Spinal cord (tissue), 10 donors: ENCODE results near the gene LTBP1. TPM values are rescaled to one million over a fixed set of nuclear protein-coding genes. Genes with fewer than 3 reads are reported as not detected.

Source experiments
- DNase-seq, 6 donors: peaks; one replicate each; pipeline versions ENCODE4 v3.0.0 to v3.0.0-alpha.2; 2013 to 2015; ENCODE audit warnings: low spot score in 6 of 6, low read depth in 4 of 6
- H3K27ac ChIP-seq: one replicate; pipeline ENCODE4 v1.5.1; 2013; ENCODE audit warnings: low read depth, low read length, control low read depth
- H3K27me3 ChIP-seq: one replicate; pipeline ENCODE4 v1.6.1; 2013; ENCODE audit warnings: low read length; ENCODE audit not compliant: control insufficient read depth, insufficient read depth
- H3K36me3 ChIP-seq: one replicate; pipeline ENCODE4 v1.6.1; 2013; ENCODE audit warnings: low read length; ENCODE audit not compliant: control insufficient read depth, insufficient read depth
- H3K4me1 ChIP-seq: one replicate; pipeline ENCODE4 v1.6.1; 2013; ENCODE audit warnings: low read length; ENCODE audit not compliant: control insufficient read depth, insufficient read depth
- H3K4me3 ChIP-seq: one replicate; pipeline ENCODE4 v1.5.1; 2013; ENCODE audit warnings: low read depth, low read length, control low read depth
- H3K9me3 ChIP-seq: one replicate; pipeline ENCODE4 v1.6.1; 2013; ENCODE audit warnings: low read length; ENCODE audit not compliant: control insufficient read depth, insufficient read depth
- WGBS: methylation state at CpG from one replicate; pipeline ENCODE4 v1.1.5; 2013; ENCODE audit warnings: missing lambda C conversion rate; ENCODE audit not compliant: insufficient coverage; 5-methylcytosine and 5-hydroxymethylcytosine counted together
- polyA plus RNA-seq, 2 donors: library from polyadenylated mRNA; unstranded; fragments of 120-200 nt; gene quantifications; one replicate each; pipeline ENCODE4 v1.2.1, GENCODE V29; 2013; ENCODE audit not compliant: insufficient read length in 2 of 2
- total RNA-seq, 2 donors: library from RNA; depleted of rRNA in 1 of 2; stranded (reverse); fragments of 120-200 nt in 1 of 2; fragments of >200 nt in 1 of 2; gene quantifications; one replicate each; pipeline versions ENCODE4 v1.2.3 to v1.2.4, GENCODE V29; 2013 to 2014
- donor health status: healthy.

The LTBP1 gene
- total and polyA plus RNA-seq, 4 donors: 22.7 to 83.0 (median 51.7) TPM

DNA sequence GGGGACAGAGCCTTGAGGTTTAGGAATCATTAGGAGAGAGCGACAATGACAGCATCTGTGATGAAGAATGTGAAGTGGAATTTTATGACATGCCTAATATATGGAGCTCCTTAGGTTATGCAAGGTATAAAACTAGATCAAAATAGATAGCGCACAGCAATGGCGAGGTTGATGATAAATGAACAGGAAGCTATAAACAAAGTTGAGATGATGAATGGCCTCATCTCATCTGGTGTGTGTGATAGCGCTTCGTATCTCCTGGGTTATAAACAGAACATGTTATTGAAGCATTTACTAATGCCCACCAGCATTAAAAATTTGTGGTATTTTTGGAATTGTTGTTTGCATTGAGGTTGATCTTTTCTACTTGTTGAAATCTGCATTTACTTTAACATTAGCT, 231.5 kb downstream of the LTBP1 start:
- no peaks in the 10 kb centered on the region for H3K36me3 ChIP-seq
- no peaks in the 10 kb centered on the region for H3K4me1 ChIP-seq
- H3K27ac ChIP-seq: no peak overlapping the region
- 94% methylated on average over 3 of the region's 5 CpGs for WGBS
- no peaks in the 10 kb centered on the region for H3K27me3 ChIP-seq
- DNase-seq: no peak
- H3K9me3 ChIP-seq: no peaks in the 10 kb centered on the region
- H3K4me3 ChIP-seq: no peak overlapping the region

DNA sequence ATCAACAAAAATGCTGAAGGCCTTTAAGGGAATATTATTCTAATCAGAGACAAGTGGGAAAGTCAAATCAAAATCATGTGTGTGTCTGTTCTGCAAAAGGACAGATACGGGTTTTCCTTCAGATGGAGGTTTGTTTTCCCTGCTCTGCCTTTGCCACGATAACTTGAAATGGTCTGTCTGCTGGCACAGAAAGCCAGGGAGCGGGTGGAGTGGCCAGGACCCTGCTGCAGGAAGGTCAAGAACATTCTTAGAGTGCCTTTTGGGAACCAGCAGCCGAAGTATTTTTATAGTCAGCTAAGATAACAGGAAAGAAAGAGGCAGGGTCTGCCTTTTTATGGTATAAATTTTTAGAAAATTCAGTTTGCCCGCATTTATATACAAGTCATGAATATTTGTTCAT, 234.2 kb downstream of the LTBP1 start:
- Histone ChIP-seq H3K4me3 (no peak overlapping the region), H3K27me3 (no peaks in the 10 kb centered on the region), H3K4me1 (no peaks in the 10 kb centered on the region), H3K36me3 (no peaks in the 10 kb centered on the region), H3K27ac (no peak overlapping the region), H3K9me3 (no peaks in the 10 kb centered on the region)
- 100% methylated on average over 3 of the region's 5 CpGs for WGBS
- no peak for DNase-seq

DNA sequence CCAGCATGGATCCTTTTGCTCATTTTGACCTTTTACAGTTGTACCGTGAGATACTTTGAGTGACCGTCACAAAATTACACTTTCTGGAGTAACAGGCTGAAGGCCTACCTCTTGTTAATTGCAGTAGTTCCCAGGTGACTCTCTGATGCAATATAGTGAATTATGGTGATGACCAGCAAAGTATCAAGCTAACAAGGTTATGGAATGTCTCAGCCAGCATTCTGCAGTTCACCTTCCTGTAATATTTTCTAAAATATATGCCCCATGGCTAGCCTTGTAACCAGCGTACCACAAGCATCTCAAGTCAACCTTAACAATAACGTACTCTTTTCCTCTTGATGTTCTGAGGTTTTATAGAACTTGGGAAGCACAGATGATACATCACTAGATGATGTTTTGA, 234.7 kb downstream of the LTBP1 start:
- DNase-seq: no peak
- no peaks in the 10 kb centered on the region for H3K4me1 ChIP-seq
- no peaks in the 10 kb centered on the region for H3K27me3 ChIP-seq
- 100% methylated on average over 2 of the region's 4 CpGs for WGBS
- no peak overlapping the region for H3K27ac ChIP-seq
- H3K4me3 ChIP-seq: no peak overlapping the region
- no peaks in the 10 kb centered on the region for H3K9me3 ChIP-seq
- no peaks in the 10 kb centered on the region for H3K36me3 ChIP-seq

DNA sequence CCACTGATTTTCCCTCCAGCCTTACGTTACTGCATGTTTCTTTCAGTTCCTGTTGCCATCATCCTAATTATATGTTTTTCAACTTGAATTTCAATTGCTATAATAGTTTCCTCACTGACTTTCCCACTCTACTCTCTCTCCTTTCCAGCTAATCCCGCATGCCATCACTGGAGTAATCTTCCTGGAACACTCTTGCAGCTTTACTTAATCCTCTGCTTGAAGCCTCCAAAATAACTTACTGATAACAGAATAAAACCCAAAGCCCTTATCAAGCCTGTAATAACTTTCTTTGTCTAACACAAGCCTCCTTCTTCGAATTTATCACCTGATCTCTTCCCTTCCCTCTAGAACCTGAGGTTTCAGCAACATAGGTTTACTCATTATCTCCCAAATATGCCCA, 237.3 kb downstream of the LTBP1 start:
- H3K27ac ChIP-seq: no peak overlapping the region
- no peaks in the 10 kb centered on the region for H3K9me3 ChIP-seq
- no peaks in the 10 kb centered on the region for H3K27me3 ChIP-seq
- WGBS: 93% methylated on average over 3 of the region's 3 CpGs
- no peak for DNase-seq
- H3K4me3 ChIP-seq: no peak overlapping the region
- H3K4me1 ChIP-seq: no peaks in the 10 kb centered on the region
- H3K36me3 ChIP-seq: no peaks in the 10 kb centered on the region

DNA sequence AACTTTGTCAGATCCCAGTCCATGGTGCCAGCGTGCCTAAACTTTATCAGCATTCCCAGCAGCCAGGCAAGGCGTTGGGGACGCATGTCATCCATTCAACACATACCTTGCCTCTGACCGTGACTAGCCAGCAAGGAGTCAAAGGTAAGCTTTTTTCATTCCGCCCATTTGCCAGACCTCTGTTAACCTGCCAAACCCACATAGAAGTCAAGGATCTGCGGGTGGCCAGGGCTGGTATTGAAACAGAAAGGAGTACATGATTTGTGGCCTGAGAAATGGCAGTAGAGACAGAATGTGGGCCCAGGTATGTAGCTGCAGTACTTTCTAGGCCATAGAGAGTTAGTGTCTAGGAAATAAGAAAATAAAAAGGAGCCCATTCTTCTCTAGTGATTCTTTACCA, 240.2 kb downstream of the LTBP1 start:
- Histone ChIP-seq H3K27me3 (no peaks in the 10 kb centered on the region), H3K9me3 (no peaks in the 10 kb centered on the region), H3K4me3 (no peak overlapping the region), H3K4me1 (no peaks in the 10 kb centered on the region), H3K27ac (no peak overlapping the region), H3K36me3 (no peaks in the 10 kb centered on the region)
- no peak for DNase-seq
- 93% methylated on average over 4 of the region's 6 CpGs for WGBS

DNA sequence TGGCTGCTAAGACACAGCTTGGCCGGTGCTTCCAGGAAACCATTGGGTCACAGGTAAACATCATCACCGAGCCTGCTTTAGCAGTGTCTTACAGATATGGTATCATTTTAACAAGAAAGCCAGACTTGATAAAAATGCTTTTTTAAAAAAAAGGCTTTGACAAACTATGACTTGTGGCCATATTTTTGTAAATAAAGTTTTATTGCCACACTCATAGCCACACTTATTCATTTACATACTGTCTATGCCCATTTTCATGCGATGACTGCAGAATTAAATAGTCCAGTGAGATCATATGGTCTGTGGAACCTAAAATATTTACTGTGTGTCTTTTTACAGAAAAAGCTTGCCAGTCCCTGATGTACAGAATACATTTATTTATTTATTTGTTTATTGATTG, 242.0 kb downstream of the LTBP1 start:
- no peaks in the 10 kb centered on the region for H3K36me3 ChIP-seq

DNA sequence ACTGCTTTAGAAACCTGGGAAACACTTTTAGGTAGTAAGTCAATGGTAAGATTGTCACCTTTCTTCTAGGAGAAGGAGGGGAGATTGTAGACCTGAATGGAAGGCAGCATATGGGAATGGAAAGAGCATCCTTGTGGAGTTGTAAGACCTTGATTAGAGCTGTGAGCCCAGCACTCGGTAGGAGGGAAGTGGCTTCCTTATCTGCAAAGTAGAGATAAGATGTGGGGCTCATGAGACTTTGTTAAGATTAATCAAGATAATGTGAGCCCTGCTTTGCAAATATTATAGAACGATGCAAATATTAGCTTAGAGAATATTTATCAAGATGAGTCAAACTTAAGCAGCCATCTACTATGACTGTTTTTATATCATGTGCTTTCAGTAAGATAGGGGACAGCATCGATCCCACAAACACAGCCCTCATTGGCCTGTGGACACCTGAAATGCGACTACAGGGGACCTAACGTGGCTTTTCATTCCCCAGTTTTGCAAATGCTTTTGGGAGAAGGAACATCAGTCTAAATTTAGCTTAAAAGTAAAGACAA, 243.7 kb downstream of the LTBP1 start:
- Histone ChIP-seq H3K4me1 (no peaks in the 10 kb centered on the region), H3K36me3 (no peaks in the 10 kb centered on the region), H3K4me3 (no peak overlapping the region), H3K27ac (no peak overlapping the region), H3K9me3 (no peaks in the 10 kb centered on the region), H3K27me3 (no peaks in the 10 kb centered on the region)
- no peak for DNase-seq
- whole genome bisulfite sequencing: 83% methylated on average over 3 of the region's 5 CpGs

More for the DNA sequence above, 242.0 kb downstream of the LTBP1 start:
- Histone ChIP-seq H3K9me3 (no peaks in the 10 kb centered on the region), H3K4me3 (no peak overlapping the region), H3K27ac (no peak overlapping the region), H3K27me3 (no peaks in the 10 kb centered on the region), H3K4me1 (no peaks in the 10 kb centered on the region)
- no peak for DNase-seq
- WGBS: 83% methylated on average over 1 of the region's 3 CpGs

DNA sequence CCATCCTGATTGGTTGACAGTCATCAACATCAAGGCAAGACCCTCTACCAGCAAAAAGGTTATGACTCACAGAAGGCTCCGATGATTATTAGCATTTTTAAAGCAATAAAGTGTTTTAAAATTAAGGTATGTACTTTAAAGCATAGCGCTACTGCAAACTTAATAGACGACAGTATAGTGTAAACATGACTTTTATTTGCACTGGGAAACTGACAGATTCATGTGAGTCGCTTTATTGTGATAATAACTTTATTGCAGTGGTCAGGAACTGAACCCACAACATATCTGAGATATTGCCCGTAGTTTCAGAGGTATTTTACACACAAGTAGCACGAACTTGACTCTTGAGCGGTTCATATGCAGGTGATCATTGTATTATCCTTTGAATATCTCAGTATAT, 249.1 kb downstream of the LTBP1 start:
- no peaks in the 10 kb centered on the region for H3K4me1 ChIP-seq
- no peaks in the 10 kb centered on the region for H3K27me3 ChIP-seq
- no peaks in the 10 kb centered on the region for H3K36me3 ChIP-seq
- no peak overlapping the region for H3K27ac ChIP-seq
- no peak overlapping the region for H3K4me3 ChIP-seq
- DNase-seq: no peak
- no peaks in the 10 kb centered on the region for H3K9me3 ChIP-seq
- 86% methylated on average over 2 of the region's 7 CpGs for WGBS

DNA sequence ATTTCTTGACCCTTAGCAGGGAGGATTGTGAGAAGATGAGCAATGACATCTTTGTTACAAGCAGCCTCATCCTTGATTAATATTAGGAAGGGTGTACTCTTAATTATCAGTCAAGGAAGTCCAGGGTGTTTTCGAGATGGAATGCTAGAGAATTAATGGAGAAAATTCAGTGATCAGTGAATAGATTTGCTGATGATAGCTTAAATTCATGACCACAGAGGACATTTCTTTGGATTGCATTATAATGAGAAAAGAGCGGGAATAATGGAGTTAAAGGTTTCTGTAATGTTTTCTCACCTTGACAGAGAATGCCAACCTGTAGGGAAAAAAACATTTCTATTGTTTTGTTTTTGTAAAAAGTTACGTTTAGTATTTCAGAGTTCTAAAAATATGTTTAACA, 249.9 kb downstream of the LTBP1 start:
- H3K9me3 ChIP-seq: no peaks in the 10 kb centered on the region
- H3K4me1 ChIP-seq: no peaks in the 10 kb centered on the region
- H3K4me3 ChIP-seq: no peak overlapping the region
- no peaks in the 10 kb centered on the region for H3K27me3 ChIP-seq
- WGBS: 100% methylated on average over 1 of the region's 3 CpGs
- no peaks in the 10 kb centered on the region for H3K36me3 ChIP-seq
- no peak overlapping the region for H3K27ac ChIP-seq
- no peak for DNase-seq

DNA sequence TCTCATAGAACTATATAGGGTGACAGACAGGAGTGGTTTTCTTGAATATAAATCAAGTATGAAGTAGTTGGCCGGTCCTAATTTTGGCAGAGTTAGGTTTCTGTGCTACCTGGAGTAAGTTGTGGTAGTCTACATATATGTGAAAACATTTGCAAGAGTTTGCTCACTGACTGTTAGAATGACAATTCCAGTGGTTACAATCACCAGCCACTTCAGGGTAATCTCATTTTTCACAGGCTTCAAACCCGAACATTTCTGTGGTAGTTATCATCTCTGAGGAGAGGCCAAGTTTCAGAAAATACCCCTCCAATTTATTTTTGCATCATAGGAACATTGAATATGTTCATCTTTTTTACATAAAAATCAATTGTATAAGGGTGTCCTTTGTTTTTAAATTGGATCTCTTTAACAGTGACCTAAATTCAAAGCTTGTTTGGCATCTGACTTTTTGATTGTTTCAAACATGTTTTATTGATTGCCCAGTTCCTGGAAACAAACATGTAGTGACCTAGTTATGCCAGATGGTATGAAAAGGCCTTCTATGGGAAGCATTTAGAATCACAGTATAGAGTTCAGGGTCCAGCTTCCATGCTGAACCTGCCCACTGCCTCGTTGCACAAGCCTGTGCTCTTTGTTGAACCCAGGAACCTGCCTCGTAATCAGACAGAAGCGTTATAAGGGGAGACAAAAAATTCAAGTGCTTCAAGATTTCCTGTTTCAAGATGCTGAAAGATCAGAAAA, 250.6 kb downstream of the LTBP1 start:
- 82% methylated on average over 3 of the region's 5 CpGs for WGBS

More for the DNA sequence above, 250.6 kb downstream of the LTBP1 start:
- H3K9me3 ChIP-seq: no peaks in the 10 kb centered on the region
- no peaks in the 10 kb centered on the region for H3K36me3 ChIP-seq
- no peaks in the 10 kb centered on the region for H3K4me1 ChIP-seq
- H3K27ac ChIP-seq: no peak overlapping the region
- no peak for DNase-seq
- H3K4me3 ChIP-seq: no peak overlapping the region
- H3K27me3 ChIP-seq: no peaks in the 10 kb centered on the region
